Globus pallidus (tissue), 1 donor: ENCODE data around the gene CD44.
"Not testable (repeated sequence)": the region's sequence is repeated elsewhere in the genome, so short reads cannot be mapped to it uniquely, and the experiment has no call there.

ENCODE experiments used
- DNase-seq: peaks from one replicate; pipeline ENCODE4 v3.0.0-alpha.2; 2015; ENCODE audit warnings: low spot score

CD44 gene

DNA sequence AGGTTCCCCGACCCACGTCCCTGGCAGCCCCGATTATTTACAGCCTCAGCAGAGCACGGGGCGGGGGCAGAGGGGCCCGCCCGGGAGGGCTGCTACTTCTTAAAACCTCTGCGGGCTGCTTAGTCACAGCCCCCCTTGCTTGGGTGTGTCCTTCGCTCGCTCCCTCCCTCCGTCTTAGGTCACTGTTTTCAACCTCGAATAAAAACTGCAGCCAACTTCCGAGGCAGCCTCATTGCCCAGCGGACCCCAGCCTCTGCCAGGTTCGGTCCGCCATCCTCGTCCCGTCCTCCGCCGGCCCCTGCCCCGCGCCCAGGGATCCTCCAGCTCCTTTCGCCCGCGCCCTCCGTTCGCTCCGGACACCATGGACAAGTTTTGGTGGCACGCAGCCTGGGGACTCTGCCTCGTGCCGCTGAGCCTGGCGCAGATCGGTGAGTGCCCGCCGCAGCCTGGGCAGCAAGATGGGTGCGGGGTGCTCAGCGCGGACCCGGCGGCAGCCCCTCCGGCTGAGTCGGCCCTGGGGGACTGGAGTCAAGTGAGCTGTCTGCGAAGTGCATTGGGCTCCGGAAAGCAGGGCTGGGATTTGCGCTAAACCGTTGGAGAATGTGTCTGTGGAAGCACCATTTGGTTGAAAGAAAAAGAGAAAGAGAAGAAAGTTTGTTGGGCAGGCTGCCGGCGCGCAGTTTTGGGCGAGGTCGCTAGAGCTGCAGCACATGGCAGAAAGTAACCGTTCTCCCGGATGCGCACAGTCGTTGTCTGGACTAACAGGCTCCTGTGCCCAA lies at the start of gene CD44:
TSS of gene CD44 (plus strand) at position 229 of the 779 bp plus-strand sequence. CDS start at position 362, 133 bp downstream.
- peak; percentile 35 for DNase-seq

- DNase-seq: no peak
Observed at GRCh38 chr11:35089666-35090065, 49.3 kb upstream of the CD44 start.

GRCh38 chr11:35090125-35090524 lies 48.8 kb upstream of the CD44 start:
- no peak for DNase-seq

- DNase-seq: not testable (repeated sequence)
Observed at GRCh38 chr11:35090991-35091390, 48.0 kb upstream of the CD44 start.

GRCh38 chr11:35096723-35097122 lies 42.2 kb upstream of the CD44 start:
- no peak for DNase-seq

DNA sequence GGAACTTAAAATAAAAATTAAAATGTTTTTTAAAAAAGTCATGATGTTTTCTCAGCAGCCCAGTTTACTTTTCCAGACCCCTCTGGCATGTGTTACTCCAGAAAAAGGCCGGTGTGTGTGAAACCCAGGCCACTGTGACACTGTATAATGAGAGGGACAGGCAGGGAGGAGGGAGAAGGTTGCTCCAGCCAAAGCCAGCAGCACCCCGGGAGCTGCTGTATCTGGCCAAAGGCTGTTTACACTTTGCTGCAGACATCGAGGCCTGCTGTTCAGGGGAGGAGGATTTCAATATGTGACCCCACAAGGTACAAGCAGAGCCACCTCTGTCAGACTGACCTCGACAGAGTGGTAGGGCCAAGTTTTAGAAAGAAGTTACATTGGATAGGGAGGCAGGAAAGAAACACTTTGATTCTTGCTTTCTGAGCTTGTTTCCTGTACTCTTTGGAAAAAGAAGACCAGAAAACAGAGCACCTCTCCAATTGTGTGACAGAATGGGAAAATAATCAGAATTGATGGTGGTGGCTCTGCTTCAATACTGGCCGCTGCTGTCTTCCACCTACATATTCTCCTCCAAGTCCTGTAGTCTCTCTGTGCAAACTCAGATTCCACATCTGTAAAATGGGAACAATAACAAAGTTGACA lies 41.0 kb upstream of the CD44 start:
- no peak for DNase-seq

DNA sequence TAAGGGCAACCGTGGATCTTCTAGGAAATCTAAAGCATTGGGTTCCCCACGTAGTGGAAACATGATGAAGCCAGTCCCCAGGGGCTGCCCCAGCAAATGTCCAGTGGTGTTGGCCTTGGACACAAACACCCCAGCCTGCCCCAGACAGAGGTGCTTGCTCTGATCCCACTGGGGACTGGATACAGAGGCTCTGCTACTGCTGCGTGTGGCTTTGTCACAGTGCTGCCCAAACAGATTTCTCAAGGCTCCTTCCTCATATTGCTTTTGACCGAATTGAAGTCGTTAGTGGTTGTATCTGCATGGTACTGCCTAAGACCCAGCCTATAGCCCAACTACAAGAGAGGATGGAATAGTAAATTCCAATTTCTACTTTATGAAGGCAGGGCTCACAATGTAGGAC lies 40.1 kb upstream of the CD44 start:
- DNase-seq: no peak

DNA sequence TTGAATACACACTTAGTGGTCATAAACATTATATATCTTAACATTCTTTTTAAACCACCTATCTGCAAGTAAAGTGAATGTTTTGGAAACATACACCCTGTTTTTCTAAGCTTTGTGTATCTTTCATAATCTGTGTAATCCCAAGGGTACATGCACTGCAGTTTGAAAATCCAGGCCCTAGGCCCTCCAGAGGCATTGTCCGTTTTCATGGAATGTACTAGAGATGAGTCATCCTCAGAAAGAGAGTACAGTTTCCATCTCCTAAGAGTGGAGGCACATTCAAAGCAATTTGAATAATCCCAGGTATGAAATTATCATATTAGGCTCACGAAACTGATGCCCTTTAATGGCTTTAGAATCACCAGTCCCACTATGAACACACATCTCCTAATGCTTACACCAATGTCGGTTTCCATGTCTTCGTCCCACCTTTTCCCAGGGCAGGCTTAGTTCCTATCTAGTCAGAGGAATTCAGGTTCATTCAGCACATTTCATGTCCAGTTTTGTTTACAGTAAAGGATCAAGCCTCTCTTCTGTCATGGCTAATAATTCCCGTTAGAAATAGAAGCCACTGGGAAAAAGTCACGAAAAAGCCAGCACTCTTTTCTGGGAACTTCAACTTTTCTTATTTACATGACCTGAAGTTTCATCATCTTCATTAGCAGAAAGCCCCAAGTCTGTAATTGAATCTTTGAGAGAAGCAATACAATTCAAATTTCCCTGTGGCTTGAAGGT lies 39.5 kb upstream of the CD44 start:
- no peak for DNase-seq

DNA sequence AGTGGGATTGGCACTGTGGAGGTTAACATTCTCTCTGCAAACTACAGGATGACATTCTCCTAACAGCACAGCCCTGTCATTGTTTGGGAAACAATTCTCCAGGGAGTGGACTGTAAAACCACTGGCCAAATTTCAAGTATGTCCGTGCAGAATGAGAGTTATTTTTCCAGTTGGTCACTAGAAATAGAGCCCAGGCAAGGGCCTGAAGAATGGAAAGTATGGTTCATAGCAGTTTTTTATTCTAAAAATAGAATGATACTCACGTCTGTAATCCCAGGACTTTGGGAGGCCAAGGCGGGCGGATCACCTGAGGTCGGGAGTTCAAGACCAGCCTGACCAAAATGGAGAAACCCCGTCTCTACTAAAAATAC lies 39.0 kb upstream of the CD44 start:
- DNase-seq: no peak

GRCh38 chr11:35101223-35101622 lies 37.7 kb upstream of the CD44 start:
- no peak for DNase-seq

DNA sequence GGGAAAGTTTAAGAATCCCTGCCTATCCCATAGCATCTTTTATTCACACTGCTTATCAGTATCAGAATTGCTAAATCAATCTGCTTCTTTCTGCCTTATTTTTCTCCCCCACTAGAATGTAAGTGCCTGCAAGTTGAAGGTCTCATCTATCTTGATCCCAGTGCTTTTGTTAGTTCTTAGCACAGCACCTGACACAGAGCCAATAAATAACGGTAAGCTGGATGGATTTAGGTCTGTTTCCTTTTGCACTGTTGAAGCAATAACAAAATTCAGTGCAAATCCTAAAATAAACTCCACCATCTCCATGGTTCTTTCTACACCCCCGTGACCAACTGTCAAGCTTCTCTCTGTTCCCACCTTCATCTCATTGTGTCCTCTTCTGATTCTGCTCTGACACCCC lies 36.7 kb upstream of the CD44 start:
- no peak for DNase-seq

DNA sequence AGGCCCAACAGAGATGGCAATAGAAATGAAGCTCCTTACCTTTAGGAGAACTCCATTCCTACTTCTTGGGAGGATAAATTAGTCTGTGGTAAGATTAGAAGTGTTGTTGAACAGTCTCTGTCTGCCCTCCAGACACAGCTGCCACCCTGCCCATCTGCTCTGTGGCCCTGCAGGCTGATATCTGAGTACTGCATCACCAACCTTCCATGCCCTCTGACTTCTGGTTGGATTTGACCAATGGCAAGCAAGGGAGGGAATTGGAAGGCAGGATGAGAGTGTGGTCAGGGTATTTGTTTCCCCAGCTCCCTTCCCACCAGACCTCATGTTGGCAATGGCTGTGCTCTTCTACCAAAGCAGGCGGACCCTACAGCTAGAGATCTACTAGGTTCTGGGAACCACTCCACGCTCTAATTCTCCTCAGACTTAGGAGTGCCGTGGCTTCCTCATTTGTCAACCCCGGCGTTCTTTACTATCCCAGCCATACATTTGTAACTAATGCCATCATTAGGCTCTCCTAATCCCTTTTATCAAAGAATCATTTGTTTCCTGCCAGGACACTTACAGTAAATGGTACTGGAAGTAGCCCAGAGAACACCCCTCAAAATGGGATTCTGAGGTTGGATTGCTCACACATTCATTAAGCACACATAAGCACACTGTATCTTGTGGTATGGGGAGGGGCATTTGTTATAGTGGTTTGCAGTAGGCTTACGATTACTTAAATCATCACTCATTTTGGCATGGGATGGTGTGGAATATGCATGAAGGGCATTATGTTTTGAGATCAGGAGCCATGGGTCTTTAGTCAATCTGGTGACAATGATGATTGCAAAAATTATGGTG lies 35.4 kb upstream of the CD44 start:
- no peak for DNase-seq

GRCh38 chr11:35104655-35105054 lies 34.3 kb upstream of the CD44 start:
- no peak for DNase-seq

GRCh38 chr11:35105319-35106079 lies 33.5 kb upstream of the CD44 start:
- DNase-seq: no peak

GRCh38 chr11:35106595-35106994 lies 32.4 kb upstream of the CD44 start:
- peak; percentile 35 for DNase-seq

GRCh38 chr11:35107861-35108260 lies 31.1 kb upstream of the CD44 start:
- DNase-seq: no peak

- not testable (repeated sequence) for DNase-seq
Observed at GRCh38 chr11:35108336-35108735, 30.6 kb upstream of the CD44 start.

DNA sequence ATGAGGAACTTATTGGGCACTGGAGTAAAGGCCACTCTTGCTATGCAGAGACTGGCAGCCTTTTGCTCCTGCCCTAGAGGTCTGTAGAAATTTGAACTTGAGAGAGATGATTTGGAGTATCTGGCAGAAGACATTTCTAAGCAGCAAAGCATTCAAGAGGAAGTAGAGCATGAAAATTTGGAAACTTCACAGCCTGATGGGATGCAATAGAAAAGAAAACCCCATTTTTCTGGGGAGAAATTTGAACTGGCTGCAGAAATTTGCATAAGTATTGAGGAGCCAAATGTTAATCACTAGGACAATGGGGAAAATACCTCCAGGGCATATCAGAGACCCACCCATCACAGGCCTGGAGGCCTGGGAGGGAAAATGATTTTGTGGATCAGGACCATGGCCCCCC lies 29.9 kb upstream of the CD44 start:
- DNase-seq: no peak

DNA sequence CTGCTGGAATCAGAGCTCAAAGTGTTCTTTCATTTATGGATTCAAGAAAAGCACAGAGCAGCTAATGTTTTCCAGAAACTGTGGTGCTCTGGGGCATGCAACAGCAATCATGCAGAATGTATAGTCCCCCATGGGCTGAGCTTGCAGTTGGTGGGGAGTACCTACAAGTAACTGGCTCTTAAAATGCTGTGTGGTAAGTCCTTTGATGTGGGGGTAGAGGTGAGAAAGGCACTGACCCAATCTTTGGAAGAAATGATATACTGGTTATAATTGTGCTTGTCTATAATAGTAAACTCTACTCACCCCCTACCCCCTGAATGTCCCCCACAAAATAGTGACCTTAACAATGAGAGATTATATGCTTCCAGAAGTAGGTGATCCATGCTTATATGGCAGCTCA lies 29.1 kb upstream of the CD44 start:
- DNase-seq: no peak

DNA sequence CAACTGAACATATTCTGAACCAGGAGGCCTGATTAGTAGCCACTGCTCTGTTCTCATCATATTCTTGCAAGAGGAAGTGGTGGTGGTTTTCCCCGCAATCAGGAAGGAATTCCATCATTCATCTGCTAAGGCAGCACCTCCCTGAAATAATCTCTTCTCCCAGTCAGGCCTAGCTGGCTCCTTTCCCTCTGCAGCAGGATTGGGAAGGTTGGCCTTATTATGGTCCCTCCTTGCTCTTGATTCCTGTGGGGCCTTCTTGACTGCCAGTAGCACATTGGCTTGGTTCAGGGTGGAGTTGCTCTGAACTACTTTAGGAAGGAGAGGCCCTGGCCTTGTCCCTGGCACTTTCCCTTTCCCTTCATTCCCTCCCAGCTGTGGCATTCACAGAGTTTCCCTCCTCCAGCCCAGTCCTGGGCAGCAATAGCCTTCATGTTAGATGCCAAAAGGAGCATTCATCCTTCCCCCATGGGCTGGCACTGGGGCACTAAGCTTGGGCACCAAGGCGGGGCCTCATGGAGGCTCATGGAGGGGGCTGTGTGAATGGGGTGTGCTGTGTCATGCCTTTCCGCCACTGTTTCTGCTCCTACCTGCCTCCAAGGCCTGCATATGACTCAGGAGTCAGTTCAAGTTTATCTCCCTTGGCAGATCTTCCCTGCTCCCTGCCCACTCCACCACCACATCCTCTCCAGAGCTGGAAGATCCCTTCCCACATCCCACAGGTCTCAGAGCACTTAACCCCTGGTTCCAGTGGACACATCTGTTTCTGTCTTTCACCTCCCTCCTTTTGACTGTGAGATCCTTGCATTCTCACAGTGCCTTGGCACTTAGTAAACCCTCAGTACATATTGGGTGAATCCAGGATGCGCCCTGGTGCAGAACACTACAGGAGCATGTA lies 27.6 kb upstream of the CD44 start:
- no peak for DNase-seq
